Keratinocyte (primary cell): ENCODE measurements around the gene TACC2. TPM values are rescaled to one million over a fixed set of nuclear protein-coding genes. Genes with fewer than 3 reads are reported as not detected.

ENCODE experiments used
- DNase-seq: peaks from one replicate; pipeline ENCODE4 v3.0.0-alpha.2; 2011; ENCODE audit warnings: low read depth, missing footprints, low spot score
- FAIRE-seq: peaks from 2 replicates; lab custom pipeline; 2011; peaks lifted over from hg19 to GRCh38; lab: Jason Lieb, UNC
- H2AFZ ChIP-seq: 2 replicates; pipeline ENCODE4 v1.6.0; 2012; ENCODE audit warnings: low read length, control low read depth, inconsistent platforms; ENCODE audit not compliant: control insufficient read depth
- H3K27ac ChIP-seq: 2 replicates; pipeline ENCODE4 v1.5.1; 2011; ENCODE audit warnings: low read length; ENCODE audit not compliant: control insufficient read depth, insufficient read depth
- H3K27me3 ChIP-seq: 3 replicates; pipeline ENCODE4 v1.6.0; 2011; ENCODE audit warnings: low read length; ENCODE audit not compliant: control insufficient read depth, insufficient read depth; ENCODE audit errors: extremely low read depth
- H3K36me3 ChIP-seq, 2 experiments: 2 replicates in 1 of 2; 3 replicates in 1 of 2; pipeline ENCODE4 v1.5.1; 2011; ENCODE audit warnings: low read length in 2 of 2, mild to moderate bottlenecking in 1 of 2; ENCODE audit not compliant: control insufficient read depth in 2 of 2, insufficient read depth in 2 of 2; ENCODE audit errors: extremely low read depth in 1 of 2
- H3K4me1 ChIP-seq: 3 replicates; pipeline ENCODE4 v1.5.1; 2011; ENCODE audit warnings: low read length; ENCODE audit not compliant: control insufficient read depth, insufficient read depth; ENCODE audit errors: extremely low read depth
- H3K4me2 ChIP-seq: 3 replicates; pipeline ENCODE4 v1.6.0; 2011; ENCODE audit warnings: low read depth, low read length; ENCODE audit not compliant: control insufficient read depth, insufficient read depth; ENCODE audit errors: extremely low read depth
- H3K4me3 ChIP-seq, 3 experiments: fragments of 200-600 bp in 1 of 3; sonication (generic) in 1 of 3; 2 replicates in 2 of 3; 3 replicates in 1 of 3; pipeline ENCODE4 v1.5.1; 2011 to 2016; ENCODE audit warnings: low read length in 3 of 3, mild to moderate bottlenecking in 3 of 3, control low read depth in 2 of 3, inconsistent platforms in 1 of 3, low read depth in 1 of 3, mixed read lengths in 1 of 3, mixed run types in 1 of 3, moderate library complexity in 1 of 3; ENCODE audit not compliant: control insufficient read depth in 2 of 3, insufficient read depth in 2 of 3; ENCODE audit errors: extremely low read depth in 1 of 3
- H3K79me2 ChIP-seq: 2 replicates; pipeline ENCODE4 v1.6.0; 2012; ENCODE audit warnings: low read length; ENCODE audit not compliant: control insufficient read depth, insufficient read depth
- H3K9ac ChIP-seq: 3 replicates; pipeline ENCODE4 v1.6.0; 2011; ENCODE audit warnings: low read length; ENCODE audit not compliant: control insufficient read depth, insufficient read depth; ENCODE audit errors: extremely low read depth
- H3K9me1 ChIP-seq: 3 replicates; pipeline ENCODE4 v1.6.0; 2011; ENCODE audit warnings: low read length; ENCODE audit not compliant: control insufficient read depth, insufficient read depth; ENCODE audit errors: extremely low read depth
- H3K9me3 ChIP-seq: 2 replicates; pipeline ENCODE4 v1.5.1; 2012; ENCODE audit warnings: low read depth, low read length; ENCODE audit not compliant: control insufficient read depth
- H4K20me1 ChIP-seq: 3 replicates; pipeline ENCODE4 v1.6.0; 2011; ENCODE audit warnings: low read length; ENCODE audit not compliant: control insufficient read depth, insufficient read depth; ENCODE audit errors: extremely low read depth
- EZH2 ChIP-seq: IDR thresholded peaks from one replicate; pipeline ENCODE4 v1.6.1; 2012; ENCODE audit warnings: inconsistent platforms, mild to moderate bottlenecking, low read length, moderate library complexity
- dilution Hi-C: fragments of 300-500 bp; cut with MboI; formaldehyde crosslinking; loops from one replicate; pipeline ENCODE4 v1.7.0; 2020; ENCODE audit warnings: low sequenced_read_pairs; ENCODE audit not compliant: extremely low pct_ligation_motif_present
- polyA plus RNA-seq, 5 experiments: library from polyadenylated mRNA; depleted of rRNA in 3 of 5; stranded (reverse) in 3 of 5; stranded (forward) in 1 of 5; unstranded in 1 of 5; fragments of >200 nt; gene quantifications; 1 replicate in 1 of 5; 2 replicates in 3 of 5; 3 replicates in 1 of 5; pipeline versions ENCODE4 v1.2.1 to v1.2.3, GENCODE V29; 2011 to 2012; ENCODE audit warnings: missing spikeins in 2 of 5, low read depth in 1 of 5, low replicate concordance in 1 of 5
- TF ChIP-seq, protein P1 (sequence below), 3 experiments: IDR thresholded peaks in 1 of 3; conservative IDR thresholded peaks in 1 of 3; optimal IDR thresholded peaks in 1 of 3; 2 replicates in 2 of 3; 3 replicates in 1 of 3; pipeline versions ENCODE3 to v1.5.1; 2011; ENCODE audit warnings: low read length in 3 of 3, mild to moderate bottlenecking in 3 of 3, moderate library complexity in 2 of 3, control low read depth in 1 of 3, inconsistent platforms in 1 of 3; ENCODE audit not compliant: insufficient read depth in 2 of 3; ENCODE audit errors: extremely low read depth in 1 of 3

TACC2 gene
- polyA plus RNA-seq, 1 donor (not counting 4 experiments of a cell fraction or from before 2014, with no cell fraction given) = 12.8 TPM

GRCh38 chr10:122057841-122058413 lies 69.0 kb downstream of the TACC2 start:
- no peaks in the 10 kb centered on the region for H3K9me1 ChIP-seq
- no peak overlapping the region for H3K4me3 ChIP-seq
- DNase-seq (no peak), FAIRE-seq (no peak)
- dilution Hi-C loops = no loop called here
- no peak for TF ChIP-seq EZH2
- TF ChIP-seq, protein P1, sequence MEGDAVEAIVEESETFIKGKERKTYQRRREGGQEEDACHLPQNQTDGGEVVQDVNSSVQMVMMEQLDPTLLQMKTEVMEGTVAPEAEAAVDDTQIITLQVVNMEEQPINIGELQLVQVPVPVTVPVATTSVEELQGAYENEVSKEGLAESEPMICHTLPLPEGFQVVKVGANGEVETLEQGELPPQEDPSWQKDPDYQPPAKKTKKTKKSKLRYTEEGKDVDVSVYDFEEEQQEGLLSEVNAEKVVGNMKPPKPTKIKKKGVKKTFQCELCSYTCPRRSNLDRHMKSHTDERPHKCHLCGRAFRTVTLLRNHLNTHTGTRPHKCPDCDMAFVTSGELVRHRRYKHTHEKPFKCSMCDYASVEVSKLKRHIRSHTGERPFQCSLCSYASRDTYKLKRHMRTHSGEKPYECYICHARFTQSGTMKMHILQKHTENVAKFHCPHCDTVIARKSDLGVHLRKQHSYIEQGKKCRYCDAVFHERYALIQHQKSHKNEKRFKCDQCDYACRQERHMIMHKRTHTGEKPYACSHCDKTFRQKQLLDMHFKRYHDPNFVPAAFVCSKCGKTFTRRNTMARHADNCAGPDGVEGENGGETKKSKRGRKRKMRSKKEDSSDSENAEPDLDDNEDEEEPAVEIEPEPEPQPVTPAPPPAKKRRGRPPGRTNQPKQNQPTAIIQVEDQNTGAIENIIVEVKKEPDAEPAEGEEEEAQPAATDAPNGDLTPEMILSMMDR (optimal IDR thresholded peaks at IDR 0.05 in 1 of 3, IDR thresholded peaks at IDR 0.05 in 1 of 3, conservative IDR thresholded peaks at IDR 0.05 in 1 of 3; ENCODE audit: extremely low read depth in 1 of 3, insufficient read depth in 2 of 3, low read length in 3 of 3) = no peak
- no peak overlapping the region for H3K9ac ChIP-seq
- H3K9me3 ChIP-seq = no peaks in the 10 kb centered on the region
- H3K79me2 ChIP-seq = no peaks in the 10 kb centered on the region
- H3K4me1 ChIP-seq = peaks cover 16% of the 10 kb centered on the region
- H3K4me2 ChIP-seq = no peak overlapping the region
- H3K36me3 ChIP-seq = no peaks in the 10 kb centered on the region
- H4K20me1 ChIP-seq = no peaks in the 10 kb centered on the region
- no peak overlapping the region for H2AFZ ChIP-seq
- no peaks in the 10 kb centered on the region for H3K27me3 ChIP-seq
- H3K27ac ChIP-seq = no peak overlapping the region

GRCh38 chr10:122060250-122060649 lies 71.3 kb downstream of the TACC2 start:
- Histone ChIP-seq H3K79me2 (no peaks in the 10 kb centered on the region), H3K36me3 (no peaks in the 10 kb centered on the region), H3K27ac (no peak overlapping the region), H2AFZ (no peak overlapping the region), H3K9me3 (no peaks in the 10 kb centered on the region), H3K9me1 (no peaks in the 10 kb centered on the region), H3K4me1 (peaks cover 16% of the 10 kb centered on the region), H3K4me3 (no peak overlapping the region), H3K27me3 (no peaks in the 10 kb centered on the region), H4K20me1 (no peaks in the 10 kb centered on the region), H3K9ac (no peak overlapping the region), H3K4me2 (no peak overlapping the region)
- dilution Hi-C loops = no loop called here
- DNase-seq (no peak), FAIRE-seq (peak; percentile 48)
- no peak for TF ChIP-seq EZH2
- TF ChIP-seq, protein P1 (optimal IDR thresholded peaks at IDR 0.05 in 1 of 3, IDR thresholded peaks at IDR 0.05 in 1 of 3, conservative IDR thresholded peaks at IDR 0.05 in 1 of 3; ENCODE audit: extremely low read depth in 1 of 3, insufficient read depth in 2 of 3, low read length in 3 of 3) = no peak
